H1 (cell line): ENCODE results near the gene RTN4.

Source experiments
- ATF2 ChIP-seq: IDR thresholded peaks from 2 replicates; pipeline ENCODE4 v1.6.1; 2012; ENCODE audit warnings: low read length, inconsistent platforms
- CHD1 ChIP-seq: IDR thresholded peaks from 2 replicates; pipeline ENCODE4 v1.6.1; 2012; ENCODE audit warnings: low read depth, low read length, improper control_type of control experiment
- CTCF ChIP-seq, 3 experiments: IDR thresholded peaks; 1 replicate in 2 of 3; 2 replicates in 1 of 3; pipeline versions ENCODE4 v1.5.1 to v1.6.1; 2011; ENCODE audit warnings: low read length in 3 of 3, mild to moderate bottlenecking in 3 of 3, inconsistent platforms in 2 of 3, low read depth in 1 of 3, moderate library complexity in 1 of 3; ENCODE audit not compliant: insufficient read depth in 1 of 3; ENCODE audit errors: control extremely low read depth in 1 of 3
- E2F6 ChIP-seq: IDR thresholded peaks from 2 replicates; pipeline ENCODE4 v1.6.1; 2012; ENCODE audit warnings: inconsistent platforms
- NRF1 ChIP-seq: IDR thresholded peaks from 2 replicates; pipeline ENCODE4 v1.6.1; 2011; ENCODE audit warnings: mild to moderate bottlenecking, low read depth, low read length, improper control_type of control experiment
- PHF8 ChIP-seq: fragments of 200-600 bp; sonication (generic); conservative IDR thresholded peaks from 2 replicates; pipeline ENCODE4 v1.7.1; 2012; ENCODE audit warnings: low read depth, mild to moderate bottlenecking, inconsistent platforms, low read length, moderate library complexity
- RFX5 ChIP-seq: IDR thresholded peaks from 2 replicates; pipeline ENCODE4 v1.6.1; 2011; ENCODE audit warnings: low read depth, low read length, improper control_type of control experiment, borderline replicate concordance
- SIN3A ChIP-seq, 2 experiments: IDR thresholded peaks in 1 of 2; conservative IDR thresholded peaks in 1 of 2; 2 replicates each; pipeline ENCODE4 v1.6.1; 2011 to 2012; ENCODE audit warnings: low read length in 2 of 2, improper control_type of control experiment in 1 of 2, low read depth in 1 of 2, mild to moderate bottlenecking in 1 of 2
- SIRT6 ChIP-seq: IDR thresholded peaks from one replicate; pipeline ENCODE4 v1.7.1; 2012; ENCODE audit warnings: low read length, inconsistent platforms
- SIX5 ChIP-seq: IDR thresholded peaks from 2 replicates; pipeline ENCODE4 v1.6.1; 2011; ENCODE audit warnings: mild to moderate bottlenecking, low read depth, low read length
- SP4 ChIP-seq: IDR thresholded peaks from 2 replicates; pipeline ENCODE4 v1.6.1; 2012; ENCODE audit warnings: low read length, inconsistent platforms
- TCF12 ChIP-seq: IDR thresholded peaks from 2 replicates; pipeline ENCODE4 v1.6.1; 2011; ENCODE audit warnings: low read depth, mild to moderate bottlenecking, low read length
- USF2 ChIP-seq: IDR thresholded peaks from 2 replicates; pipeline ENCODE4 v1.6.1; 2011; ENCODE audit warnings: low read length, improper control_type of control experiment

- no peak for TF ChIP-seq SIX5
- no peak for TF ChIP-seq SP4
- TF ChIP-seq PHF8 = no peak
- TF ChIP-seq USF2 = no peak
- no peak for TF ChIP-seq TCF12
- TF ChIP-seq SIN3A (conservative IDR thresholded peaks at IDR 0.05 in 1 of 2, IDR thresholded peaks at IDR 0.05 in 1 of 2; ENCODE audit: low read depth in 1 of 2, low read length in 2 of 2) = no peak
- no peak for TF ChIP-seq SIRT6
- no peak for TF ChIP-seq RFX5
- no peak for TF ChIP-seq ATF2
- no peak for TF ChIP-seq CHD1
- TF ChIP-seq E2F6 = no peak
- no peak for TF ChIP-seq CTCF (IDR thresholded peaks at IDR 0.05; ENCODE audit: control extremely low read depth in 1 of 3, insufficient read depth in 1 of 3, low read depth in 1 of 3, low read length in 3 of 3)
- no peak for TF ChIP-seq NRF1
Measured at GRCh38 chr2:55033921-55034320, 16.3 kb downstream of the RTN4 start.
